GM18907 (cell line): Measurements from ENCODE around the gene NOXRED1.
"Not testable (repeated sequence)": the region's sequence is repeated elsewhere in the genome, so short reads cannot be mapped to it uniquely, and the experiment has no call there.

Experiments used
- ATAC-seq: cut with Tn5 transposase; IDR thresholded peaks from one replicate; pipeline ENCODE4 v1.9.1; 2021; ENCODE audit warnings: mild to moderate bottlenecking, moderate library complexity; ENCODE audit not compliant: unreplicated experiment

The NOXRED1 gene

GRCh38 chr14:77423423-77423822 lies at the start of gene NOXRED1:
Gene NOXRED1 (minus strand): TSS chr14:77423523. CDS start chr14:77422889, 634 bp downstream.
- no peak for ATAC-seq

DNA sequence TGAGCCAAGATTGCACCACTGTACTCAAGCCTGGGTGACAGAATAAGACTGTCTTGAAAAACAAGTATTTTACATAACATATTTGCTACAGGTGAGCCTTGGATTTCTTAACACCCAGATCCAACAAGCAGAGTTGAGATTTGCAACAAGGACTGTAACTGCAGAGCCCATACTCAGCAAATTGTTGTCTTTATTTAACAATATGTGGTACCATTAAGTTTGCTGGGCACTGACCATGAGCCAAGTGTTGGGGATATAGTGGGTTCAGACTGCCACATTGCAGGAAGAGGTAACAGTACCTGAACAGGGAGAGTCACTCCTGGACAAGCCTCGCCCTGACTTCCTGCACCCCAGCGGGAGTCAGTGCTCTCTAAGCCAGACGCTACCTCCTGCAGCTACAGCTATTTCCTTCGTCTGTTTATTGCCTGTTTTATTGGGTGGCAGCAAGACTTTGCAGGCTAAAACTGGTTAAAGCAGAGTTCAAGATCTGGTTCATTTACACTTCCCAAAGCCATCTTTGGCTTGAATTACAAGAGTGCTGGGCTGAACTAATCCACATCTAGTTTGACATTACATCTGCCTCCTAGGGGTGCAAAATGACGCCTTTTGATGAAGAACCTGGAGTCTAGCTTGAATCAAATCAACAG lies 47.0 kb upstream of the NOXRED1 start:
- no peak for ATAC-seq

DNA sequence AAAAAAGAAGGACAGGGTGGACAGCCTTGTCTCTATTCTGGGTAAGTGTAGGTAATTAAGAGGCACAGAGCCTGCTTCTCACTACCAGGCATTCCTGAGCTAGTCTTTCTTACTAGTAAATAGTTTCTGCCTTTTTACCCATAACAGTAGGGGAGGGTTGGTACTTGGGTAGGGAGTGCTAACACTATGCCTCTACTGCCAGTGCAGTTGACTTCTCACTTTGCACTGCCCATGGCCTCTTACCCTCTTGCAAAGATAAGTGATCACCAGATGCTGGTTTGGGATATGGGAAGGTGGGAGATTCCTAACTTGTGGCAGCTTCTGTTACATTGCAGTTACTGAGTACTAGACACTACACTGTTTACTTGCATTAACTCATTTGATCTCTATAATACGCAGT lies 46.2 kb upstream of the NOXRED1 start:
- ATAC-seq: no peak

DNA sequence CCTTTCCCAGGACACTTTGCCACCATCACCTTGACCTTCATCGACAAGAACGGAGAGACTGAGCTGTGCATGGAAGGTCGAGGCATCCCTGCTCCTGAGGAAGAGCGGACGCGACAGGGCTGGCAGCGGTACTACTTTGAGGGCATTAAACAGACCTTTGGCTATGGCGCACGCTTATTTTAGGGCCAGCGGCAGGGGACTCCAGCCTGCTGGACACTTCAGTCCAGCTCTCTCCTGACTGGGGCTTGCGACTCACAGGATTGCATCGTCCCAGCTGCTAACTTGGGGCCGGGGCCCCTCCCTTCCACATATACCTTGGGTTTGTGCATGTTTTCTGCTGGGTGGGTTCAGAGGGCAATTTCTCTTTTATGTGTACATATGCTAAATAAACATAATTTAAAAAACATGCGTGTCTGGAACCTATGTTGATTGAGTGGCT lies 45.8 kb upstream of the NOXRED1 start:
- ATAC-seq: no peak

DNA sequence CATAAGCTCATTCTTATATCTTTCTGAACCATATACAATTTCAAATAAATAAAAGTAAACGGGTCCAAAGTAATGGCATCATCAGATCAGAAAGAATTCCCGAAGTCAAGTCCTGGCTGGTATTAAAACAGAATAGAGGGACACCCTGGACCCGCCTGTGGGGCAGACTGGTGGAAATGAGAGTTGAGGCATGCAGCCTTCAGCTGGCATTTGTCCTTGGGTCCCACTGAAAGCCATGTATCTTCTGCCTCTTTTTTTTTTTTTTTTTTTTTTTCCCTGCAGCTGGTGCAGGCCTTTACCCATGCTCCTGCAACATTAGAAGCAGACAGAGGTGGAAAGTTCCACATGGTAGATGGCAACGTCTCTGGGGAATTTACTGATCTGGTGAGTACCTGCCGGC lies 44.5 kb upstream of the NOXRED1 start:
- no peak for ATAC-seq

DNA sequence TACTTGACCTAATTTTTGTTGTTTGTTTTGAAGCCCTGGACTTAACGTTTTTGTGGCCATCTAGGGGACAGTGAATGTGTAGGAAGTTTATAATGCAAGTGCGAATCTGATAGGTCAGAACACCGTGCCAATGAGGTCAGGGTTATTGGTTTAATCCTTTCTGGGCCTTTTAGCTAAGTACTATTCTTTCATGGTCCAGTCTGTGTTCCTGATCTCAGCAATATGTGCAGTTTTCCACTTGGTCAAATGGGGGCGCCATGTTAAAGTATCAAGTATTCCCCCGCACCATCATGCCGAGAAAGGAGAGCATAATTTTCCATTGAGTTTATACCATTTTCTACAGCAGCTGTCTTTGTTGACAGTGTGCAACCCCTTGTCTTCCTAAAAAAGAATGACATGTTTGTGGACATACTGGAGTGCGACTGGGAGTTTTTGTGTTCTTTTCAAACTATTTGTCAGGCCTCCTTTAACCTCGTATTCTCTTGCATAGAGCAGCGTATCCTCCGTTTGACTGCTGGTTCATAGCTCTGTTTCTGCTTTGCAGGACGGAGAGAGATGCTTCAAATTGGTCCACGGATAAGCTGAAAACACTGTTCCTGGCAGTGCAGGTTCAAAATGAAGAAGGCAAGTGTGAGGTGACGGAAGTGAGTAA lies 35.9 kb upstream of the NOXRED1 start:
- no peak for ATAC-seq

- ATAC-seq: peak; percentile 25
Measured at GRCh38 chr14:77458249-77458950, 35.1 kb upstream of the NOXRED1 start.

GRCh38 chr14:77457522-77458248 lies 34.4 kb upstream of the NOXRED1 start, which contains the start of the genes AHSA1 and VIPAS39:
Gene AHSA1 (plus strand): TSS chr14:77458093. CDS start chr14:77458190, 97 bp downstream.
Gene VIPAS39 (minus strand): TSS chr14:77457601. CDS start chr14:77454102, 3,499 bp downstream.
- ATAC-seq: peak; percentile 93

GRCh38 chr14:77457115-77457521 lies 33.8 kb upstream of the NOXRED1 start:
- peak; percentile 27 for ATAC-seq

DNA sequence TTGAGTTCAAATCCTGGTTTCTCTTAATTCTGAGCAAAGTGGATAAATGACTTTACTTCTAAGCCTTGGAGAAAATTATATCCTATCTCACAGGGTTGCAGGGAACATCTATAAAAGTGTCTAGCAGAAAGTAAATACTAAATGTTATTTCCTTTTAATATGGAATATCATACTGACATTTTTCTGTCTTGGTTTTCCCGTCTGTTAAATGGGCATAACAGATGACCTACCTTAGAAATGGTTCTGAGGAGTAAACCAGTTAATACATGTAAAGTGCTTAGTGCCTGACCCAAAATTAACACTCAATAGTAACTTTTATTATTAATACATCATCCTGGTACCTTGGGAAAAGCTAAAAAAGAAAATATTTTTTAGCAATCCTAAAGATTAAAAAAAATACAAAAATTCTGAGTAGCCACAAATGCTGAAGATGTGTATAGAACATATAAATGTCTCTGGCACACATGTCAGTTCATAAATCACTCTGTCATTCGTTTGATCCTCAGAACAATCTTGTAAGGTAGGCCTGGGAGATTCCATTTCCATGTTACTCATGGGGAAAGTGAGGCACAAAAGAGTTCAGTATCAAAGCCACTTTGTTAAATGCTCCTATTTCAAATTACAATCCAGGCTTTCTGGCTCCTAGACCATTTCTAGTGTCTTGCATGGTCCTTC lies 32.8 kb upstream of the NOXRED1 start:
- no peak for ATAC-seq

GRCh38 chr14:77442196-77442595 lies 18.9 kb upstream of the NOXRED1 start:
- ATAC-seq: no peak

DNA sequence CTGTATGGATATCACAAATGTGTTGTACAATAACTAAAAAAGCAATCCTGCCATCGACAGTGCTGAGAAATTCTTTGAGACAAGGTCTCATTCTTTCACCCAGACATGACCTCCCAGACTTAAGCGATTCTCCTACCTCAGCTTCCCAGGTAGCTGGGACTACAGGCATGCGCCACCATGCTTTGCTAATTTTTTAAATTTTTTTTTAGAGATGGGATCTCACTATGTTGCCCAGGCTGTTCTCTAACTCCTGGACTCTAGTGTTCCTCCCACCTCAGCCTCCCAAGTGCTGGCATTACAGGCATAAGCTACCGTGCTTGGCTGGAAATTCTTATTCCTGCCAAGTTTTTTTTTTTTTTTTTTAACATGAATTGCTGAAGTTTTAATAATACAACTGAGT lies 16.5 kb upstream of the NOXRED1 start:
- ATAC-seq: no peak

DNA sequence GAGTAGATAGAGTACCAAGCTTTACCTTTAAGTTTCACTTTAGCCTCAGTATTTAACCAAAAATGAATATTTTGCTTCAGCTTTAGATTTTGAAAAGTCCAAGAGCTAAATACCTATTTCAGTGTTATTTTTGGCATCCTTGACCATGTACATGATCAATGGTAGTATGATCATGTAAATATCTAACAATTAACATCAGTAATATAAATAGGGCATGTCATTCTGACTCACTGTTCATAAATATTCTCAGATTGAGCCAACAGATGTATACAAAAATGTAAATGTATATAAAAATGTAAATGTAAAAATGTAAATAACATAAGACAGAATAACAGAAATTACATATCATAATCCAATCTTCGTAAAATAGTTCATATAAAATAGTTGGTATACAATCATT lies 15.3 kb upstream of the NOXRED1 start:
- no peak for ATAC-seq

DNA sequence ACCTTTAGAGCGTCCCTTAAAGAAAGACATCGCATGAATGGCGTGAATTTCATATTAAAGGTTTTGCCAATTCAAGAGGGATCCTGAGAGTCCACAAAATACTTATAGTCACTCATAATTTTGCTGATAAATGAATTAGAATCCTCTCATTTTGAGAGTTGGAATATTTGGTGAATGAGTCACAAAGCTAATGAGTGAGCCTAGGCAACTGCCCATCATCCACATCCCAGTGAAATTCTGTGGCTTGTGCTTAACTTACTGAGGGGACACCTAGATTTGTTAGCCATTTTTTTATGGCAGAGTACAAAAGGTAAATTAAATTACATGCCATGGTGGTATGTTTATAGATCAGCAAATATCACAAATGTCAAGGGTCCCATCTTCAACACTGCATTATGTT lies 12.7 kb upstream of the NOXRED1 start:
- ATAC-seq: no peak

DNA sequence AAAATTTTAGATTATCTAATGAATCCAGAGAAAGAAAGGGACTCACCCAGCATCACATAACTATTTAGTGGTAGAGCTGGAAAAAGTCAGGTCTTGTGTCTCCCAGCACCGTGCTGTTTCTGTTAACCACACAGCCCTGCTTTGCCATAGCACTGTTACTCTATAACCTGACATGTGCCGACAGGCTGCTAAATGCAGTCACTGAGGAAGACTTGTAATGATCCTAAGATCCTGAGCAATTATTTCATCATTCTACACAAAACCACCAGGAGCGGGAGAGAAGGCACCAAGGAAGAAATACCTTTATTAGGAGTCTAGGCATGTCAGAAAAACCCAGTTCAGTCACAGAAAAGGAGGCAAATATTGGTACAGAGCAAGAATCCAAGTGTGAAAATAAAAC lies 3.1 kb upstream of the NOXRED1 start:
- ATAC-seq: no peak

DNA sequence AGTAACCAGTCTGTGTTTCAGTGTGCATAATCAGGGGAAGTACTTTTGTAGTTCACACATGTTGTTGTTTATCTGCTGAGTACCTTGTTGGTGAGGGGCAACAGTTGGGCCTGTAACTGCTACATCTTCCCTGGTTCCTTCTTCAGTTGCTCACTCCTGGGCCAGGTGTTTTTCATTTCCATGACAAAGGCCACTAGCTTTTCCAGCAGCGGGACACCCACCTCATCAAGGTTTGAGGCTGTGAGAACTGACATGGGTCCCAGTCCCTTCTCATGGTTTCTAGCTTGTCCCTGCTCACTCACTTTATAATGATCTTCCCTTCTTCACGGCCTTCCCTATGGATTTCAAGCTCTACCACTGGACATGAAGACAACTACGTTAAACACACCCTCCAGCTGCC lies 1.5 kb upstream of the NOXRED1 start:
- ATAC-seq: no peak

- no peak for ATAC-seq
Measured at GRCh38 chr14:77421201-77421600, 2.1 kb downstream of the NOXRED1 start.

- no peak for ATAC-seq
Measured at GRCh38 chr14:77416836-77417235, 6.5 kb downstream of the NOXRED1 start.

GRCh38 chr14:77416098-77416497 lies 7.2 kb downstream of the NOXRED1 start:
- ATAC-seq: not testable (repeated sequence)

DNA sequence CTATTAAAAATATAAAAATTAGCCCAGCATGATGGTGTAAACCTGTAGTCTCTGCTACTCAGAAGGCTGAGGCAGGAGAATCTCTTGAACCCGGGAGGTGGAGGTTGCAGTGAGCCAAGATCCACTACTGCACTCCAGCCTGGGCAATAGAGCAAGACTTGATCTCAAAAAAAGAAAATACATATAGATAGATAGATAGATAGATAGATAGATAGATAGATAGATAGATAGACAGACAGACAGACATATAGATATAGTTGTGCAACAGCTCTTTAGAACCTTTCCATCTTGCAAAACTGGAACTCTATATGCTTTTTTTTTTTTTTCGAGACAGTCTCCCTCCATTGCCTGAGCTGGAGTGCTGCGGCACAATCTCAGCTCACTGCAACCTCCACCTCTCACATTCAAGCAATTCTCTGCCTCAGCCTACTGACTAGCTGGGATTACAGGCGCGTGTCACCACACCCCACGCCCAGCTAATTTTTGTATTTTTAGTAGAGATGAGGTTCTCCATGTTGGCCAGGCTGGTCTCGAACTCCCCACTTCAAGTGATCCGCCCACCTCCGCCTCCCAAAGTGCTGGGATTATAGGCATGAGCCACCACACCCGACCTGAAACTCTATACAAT lies 7.8 kb downstream of the NOXRED1 start:
- ATAC-seq: not testable (repeated sequence)
